IMR-90 (cell line): ENCODE data around the gene KLRF2. TPM values are rescaled to one million over a fixed set of nuclear protein-coding genes. Genes with fewer than 3 reads are reported as not detected.

Source experiments
- ATAC-seq: fragments of 200-7000 bp; cut with Tn5 transposase; 2 replicates; pipeline ENCODE4 v1.9.1; 2020; ENCODE audit warnings: low read depth, mild to moderate bottlenecking, moderate library complexity
- BruUV-seq: library from RNA; stranded (reverse); fragments of 400-500 nt; replicated peaks from 2 replicates; lab custom pipeline; 2021; lab: Mats Ljungman, UMichigan
- CTCF ChIA-PET: fragments of 300-600 bp; formaldehyde crosslinking; extraction: SDS; loops from one replicate; lab custom pipeline; 2021; ENCODE audit warnings: antibody characterized with exemption; lab: Yijun Ruan, JAX
- POLR2A ChIA-PET: fragments of 300-600 bp; sonication (Branson Sonifier 250); formaldehyde crosslinking; loops from one replicate; lab custom pipeline; 2022; ENCODE audit warnings: antibody characterized with exemption; ENCODE audit not compliant: unreplicated experiment; lab: Charles Lee
- DNase-seq: peaks from one replicate; pipeline ENCODE4 v3.0.0; 2013
- H2AFZ ChIP-seq: replicated peaks from 2 replicates; pipeline ENCODE3; 2013; ENCODE audit warnings: low read length, mild to moderate bottlenecking; ENCODE audit not compliant: poor library complexity
- H2AK5ac ChIP-seq: 2 replicates; pipeline ENCODE4 v1.6.1; 2013; ENCODE audit warnings: low read depth, low read length, inconsistent platforms
- H2AK9ac ChIP-seq: replicated peaks from 2 replicates; pipeline ENCODE3; 2013; ENCODE audit warnings: mild to moderate bottlenecking, low read depth, low read length, moderate library complexity; ENCODE audit not compliant: poor library complexity
- H2BK120ac ChIP-seq: 2 replicates; pipeline ENCODE4 v1.6.1; 2013; ENCODE audit warnings: low read depth, low read length, inconsistent platforms
- H2BK15ac ChIP-seq: 3 replicates; pipeline ENCODE4 v1.6.1; 2013; ENCODE audit warnings: low read depth, low read length, inconsistent platforms
- H2BK20ac ChIP-seq: 2 replicates; pipeline ENCODE4 v1.6.1; 2013; ENCODE audit warnings: low read depth, mild to moderate bottlenecking, inconsistent platforms, low read length, moderate library complexity
- H2BK5ac ChIP-seq: 2 replicates; pipeline ENCODE4 v1.6.1; 2013; ENCODE audit warnings: mild to moderate bottlenecking, low read depth, low read length, inconsistent platforms; ENCODE audit not compliant: poor library complexity, severe bottlenecking
- H3K14ac ChIP-seq: replicated peaks from 2 replicates; pipeline ENCODE4 v1.6.1; 2013; ENCODE audit warnings: low read depth, low read length, inconsistent platforms
- H3K18ac ChIP-seq: 2 replicates; pipeline ENCODE4 v1.6.1; 2013; ENCODE audit warnings: low read depth, low read length, control low read depth
- H3K23ac ChIP-seq: 2 replicates; pipeline ENCODE4 v1.6.1; 2013; ENCODE audit warnings: low read depth, low read length, inconsistent platforms
- H3K27ac ChIP-seq: 2 replicates; pipeline ENCODE4 v1.5.1; 2013; ENCODE audit warnings: mild to moderate bottlenecking, control low read depth, low read length; ENCODE audit not compliant: insufficient read depth
- H3K27me3 ChIP-seq: 2 replicates; pipeline ENCODE4 v1.6.1; 2013; ENCODE audit warnings: low read length; ENCODE audit not compliant: control insufficient read depth, insufficient read depth
- H3K36me3 ChIP-seq: 2 replicates; pipeline ENCODE4 v1.6.1; 2013; ENCODE audit warnings: low read length, mixed read lengths; ENCODE audit not compliant: control insufficient read depth, insufficient read depth
- H3K4ac ChIP-seq: 2 replicates; pipeline ENCODE4 v1.6.1; 2013; ENCODE audit warnings: low read depth, low read length, inconsistent platforms
- H3K4me1 ChIP-seq: 2 replicates; pipeline ENCODE4 v1.6.1; 2013; ENCODE audit warnings: low read length, mixed read lengths; ENCODE audit not compliant: control insufficient read depth, insufficient read depth
- H3K4me2 ChIP-seq: 2 replicates; pipeline ENCODE4 v1.6.1; 2013; ENCODE audit warnings: low read depth, mild to moderate bottlenecking, control low read depth, low read length, moderate library complexity
- H3K4me3 ChIP-seq: 2 replicates; pipeline ENCODE4 v1.5.1; 2013; ENCODE audit warnings: low read depth, mild to moderate bottlenecking, control low read depth, low read length, moderate library complexity; ENCODE audit not compliant: insufficient read depth
- H3K56ac ChIP-seq: 2 replicates; pipeline ENCODE4 v1.6.1; 2013; ENCODE audit warnings: low read length, inconsistent platforms; ENCODE audit not compliant: insufficient read depth; ENCODE audit errors: extremely low read depth
- H3K79me1 ChIP-seq, 2 experiments: 2 replicates each; pipeline ENCODE4 v1.6.1; 2013; ENCODE audit warnings: low read length in 2 of 2, inconsistent platforms in 1 of 2, low read depth in 1 of 2
- H3K9ac ChIP-seq: 2 replicates; pipeline ENCODE4 v1.6.1; 2013; ENCODE audit warnings: low read depth, low read length, control low read depth
- H3K9me1 ChIP-seq: 2 replicates; pipeline ENCODE4 v1.6.1; 2013; ENCODE audit warnings: low read length, inconsistent platforms; ENCODE audit not compliant: insufficient read depth
- H3K9me3 ChIP-seq: 2 replicates; pipeline ENCODE4 v1.6.1; 2013; ENCODE audit warnings: low read length; ENCODE audit not compliant: control insufficient read depth, insufficient read depth
- H4K20me1 ChIP-seq: 2 replicates; pipeline ENCODE4 v1.6.1; 2013; ENCODE audit warnings: low read length, inconsistent platforms; ENCODE audit not compliant: insufficient read depth
- H4K5ac ChIP-seq: 2 replicates; pipeline ENCODE4 v1.6.1; 2013; ENCODE audit warnings: mild to moderate bottlenecking, low read depth, low read length, control low read depth
- H4K8ac ChIP-seq, 2 experiments: 2 replicates each; pipeline ENCODE4 v1.6.1; 2013; ENCODE audit warnings: low read depth in 2 of 2, low read length in 2 of 2, control low read depth in 1 of 2, inconsistent platforms in 1 of 2
- H4K91ac ChIP-seq: 2 replicates; pipeline ENCODE4 v1.6.1; 2013; ENCODE audit warnings: low read depth, low read length, inconsistent platforms; ENCODE audit not compliant: insufficient read depth
- FOS ChIP-seq: fragments of 150-350 bp; IDR thresholded peaks from 2 replicates; pipeline ENCODE4 v1.6.1; 2016; ENCODE audit warnings: low read depth, low read length
- MAFK ChIP-seq: IDR thresholded peaks from 2 replicates; pipeline ENCODE4 v1.6.1; 2012; ENCODE audit warnings: low read depth, low read length, improper control_type of control experiment
- MXI1 ChIP-seq: IDR thresholded peaks from 2 replicates; pipeline ENCODE4 v1.6.1; 2012; ENCODE audit warnings: low read depth, mild to moderate bottlenecking, low read length, moderate library complexity, borderline replicate concordance
- NFE2L2 ChIP-seq: fragments of 150-350 bp; IDR thresholded peaks from 2 replicates; pipeline ENCODE4 v1.6.1; 2016; ENCODE audit warnings: low read depth, mild to moderate bottlenecking, low read length
- RAD21 ChIP-seq: IDR thresholded peaks from 2 replicates; pipeline ENCODE4 v1.6.1; 2012; ENCODE audit warnings: low read length, improper control_type of control experiment
- RCOR1 ChIP-seq: IDR thresholded peaks from 2 replicates; pipeline ENCODE4 v1.6.1; 2012; ENCODE audit warnings: mild to moderate bottlenecking, low read length, improper control_type of control experiment; ENCODE audit not compliant: insufficient replicate concordance
- SMC3 ChIP-seq: fragments of 150-350 bp; IDR thresholded peaks from 2 replicates; pipeline ENCODE4 v1.6.1; 2016; ENCODE audit warnings: low read depth, mild to moderate bottlenecking, antibody characterized with exemption, low read length, moderate library complexity
- USF2 ChIP-seq: fragments of 150-350 bp; IDR thresholded peaks from 2 replicates; pipeline ENCODE4 v1.6.1; 2017; ENCODE audit warnings: mild to moderate bottlenecking, antibody characterized with exemption, low read length, low read depth
- WGBS, 2 experiments: methylation state at CpG; one replicate each; pipeline versions ENCODE4 v1.1.5 to v1.1.7; 2013; ENCODE audit warnings: missing lambda C conversion rate in 2 of 2; ENCODE audit not compliant: insufficient read length in 1 of 2; ENCODE audit errors: extremely low coverage in 2 of 2; 5-methylcytosine and 5-hydroxymethylcytosine counted together
- dilution Hi-C: fragments of 300-500 bp; cut with HindIII; formaldehyde crosslinking; loops from one replicate; pipeline ENCODE4 v1.14.3; 2018; ENCODE audit warnings: low sequenced_read_pairs; ENCODE audit not compliant: unreplicated experiment
- in situ Hi-C: fragments of 300-500 bp; cut with MboI; formaldehyde crosslinking; loops from 3 replicates; pipeline ENCODE4 v1.14.3; 2019; ENCODE audit warnings: low sequenced_read_pairs, inconsistent platforms, mixed read lengths
- intact Hi-C: fragments of 100-400 bp; cut with micrococcal nuclease; formaldehyde crosslinking; loops from 2 replicates; pipeline ENCODE4 v1.10.0; 2022
- polyA plus RNA-seq, 3 experiments: library from polyadenylated mRNA; depleted of rRNA; stranded (reverse); fragments of >200 nt; gene quantifications; 2 replicates each; pipeline ENCODE4 v1.2.3, GENCODE V29; 2012; ENCODE audit warnings: low replicate concordance in 1 of 3
- total RNA-seq: library from RNA; depleted of rRNA; stranded (reverse); fragments of >200 nt; gene quantifications from 2 replicates; pipeline ENCODE4 v1.2.3, GENCODE V29; 2012; rRNA removed

The KLRF2 gene
- total and polyA plus RNA-seq, 2 of the 4 experiments (the other 2 are of a cell fraction) = not detected

GRCh38 chr12:9944391-9944790 is 63.1 kb downstream of the KLRF2 start:
- H3K9me3 ChIP-seq = no peaks in the 10 kb centered on the region
- H3K4me2 ChIP-seq = no peak overlapping the region
- no TSS peak for BruUV-seq
- POLR2A ChIA-PET = no interaction called here
- H3K14ac ChIP-seq = no peak overlapping the region
- H2BK20ac ChIP-seq = no peak overlapping the region
- no peaks in the 10 kb centered on the region for H4K20me1 ChIP-seq
- H3K4me1 ChIP-seq = no peaks in the 10 kb centered on the region
- H3K4me3 ChIP-seq = no peak overlapping the region
- H3K79me1 ChIP-seq = no peaks in the 10 kb centered on the region
- H3K9me1 ChIP-seq = no peaks in the 10 kb centered on the region; the same call in 1 of the 2 replicates
- no peak overlapping the region for H3K27ac ChIP-seq
- ATAC-seq = no peak
- in situ Hi-C loops (no loop called here), dilution Hi-C loops (no loop called here), intact Hi-C loops (loop anchor here (5.0 kb wide), 1 partner anchor 198 kb away; no protein-coding TSS in a partner anchor)
- H4K91ac ChIP-seq = no peak overlapping the region
- H4K5ac ChIP-seq = no peak overlapping the region
- no peak overlapping the region for H3K18ac ChIP-seq
- no peak overlapping the region for H2BK5ac ChIP-seq
- TF ChIP-seq MAFK = no peak
- TF ChIP-seq MXI1 = no peak
- TF ChIP-seq USF2 = no peak
- TF ChIP-seq RCOR1 = no peak
- TF ChIP-seq NFE2L2 = no peak
- no peak for TF ChIP-seq FOS
- TF ChIP-seq RAD21 = no peak
- TF ChIP-seq SMC3 = no peak
- no peak overlapping the region for H2BK120ac ChIP-seq
- no peak overlapping the region for H2AK5ac ChIP-seq
- CTCF ChIA-PET = interaction anchor here (0.6 to 1.0 kb wide), 2 partner anchors 195 to 332 kb away, joined by 3 to 6 read pairs; no protein-coding TSS in a partner anchor
- no peak overlapping the region for H4K8ac ChIP-seq
- peaks cover 9% of the 10 kb centered on the region for H3K27me3 ChIP-seq
- no peak overlapping the region for H3K4ac ChIP-seq
- no CpG with 5 or more reads among the region's 2 CpGs for WGBS, 2 experiments
- H3K23ac ChIP-seq = no peak overlapping the region
- no peak overlapping the region for H2AFZ ChIP-seq
- H2AK9ac ChIP-seq = no peak overlapping the region
- H3K36me3 ChIP-seq = no peaks in the 10 kb centered on the region
- DNase-seq = no peak
- no peak overlapping the region for H2BK15ac ChIP-seq
- no peak overlapping the region for H3K56ac ChIP-seq
- no peak overlapping the region for H3K9ac ChIP-seq

Other genes starting within 250 kb of the KLRF2 start
- gene CLEC2D, start 211.8 kb upstream of the KLRF2 start, total RNA-seq = 0.72 and 1.1 TPM in 2 replicates
- gene CLEC2D, start 211.8 kb upstream of the KLRF2 start, polyA plus RNA-seq (2012; rRNA removed) = 0.80 and 1.2 TPM in 2 replicates
- gene CLECL1, start 148.4 kb upstream of the KLRF2 start, total RNA-seq = not detected in 2 replicates
- gene CLECL1, start 148.4 kb upstream of the KLRF2 start, polyA plus RNA-seq (2012; rRNA removed) = not detected in 2 replicates
- not detected in 2 replicates for gene CD69, start 120.6 kb upstream of the KLRF2 start, total RNA-seq
- not detected in 2 replicates for gene CD69, start 120.6 kb upstream of the KLRF2 start, polyA plus RNA-seq (2012; rRNA removed)
- not detected in 2 replicates for gene KLRF1, start 54.0 kb upstream of the KLRF2 start, total RNA-seq
- not detected in 2 replicates for gene KLRF1, start 54.0 kb upstream of the KLRF2 start, polyA plus RNA-seq (2012; rRNA removed)
- gene CLEC2B, start 12.1 kb upstream of the KLRF2 start, total RNA-seq = 0.18 and 0.56 TPM in 2 replicates
- 0.27 and 0.31 TPM in 2 replicates for gene CLEC2B, start 12.1 kb upstream of the KLRF2 start, polyA plus RNA-seq (2012; rRNA removed)
- not detected in 2 replicates for gene CLEC2A, start 50.9 kb downstream of the KLRF2 start, total RNA-seq
- gene CLEC2A, start 50.9 kb downstream of the KLRF2 start, polyA plus RNA-seq (2012; rRNA removed) = not detected in 2 replicates
- gene CLEC12A, start 89.9 kb downstream of the KLRF2 start, total RNA-seq = not detected in 2 replicates
- gene CLEC12A, start 89.9 kb downstream of the KLRF2 start, polyA plus RNA-seq (2012; rRNA removed) = not detected in 2 replicates
- gene CLEC1B, start 117.6 kb downstream of the KLRF2 start, total RNA-seq = not detected in 2 replicates
- not detected in 2 replicates for gene CLEC1B, start 117.6 kb downstream of the KLRF2 start, polyA plus RNA-seq (2012; rRNA removed)
- not detected in 2 replicates for gene CLEC12B, start 129.1 kb downstream of the KLRF2 start, total RNA-seq
- 0.03 TPM in 1 of 2 replicates, not detected in the other for gene CLEC12B, start 129.1 kb downstream of the KLRF2 start, polyA plus RNA-seq (2012; rRNA removed)
- not detected in 2 replicates for gene CLEC9A, start 149.2 kb downstream of the KLRF2 start, total RNA-seq
- gene CLEC9A, start 149.2 kb downstream of the KLRF2 start, polyA plus RNA-seq (2012; rRNA removed) = not detected in 2 replicates
- not detected in 2 replicates for gene CLEC1A, start 217.5 kb downstream of the KLRF2 start, total RNA-seq
- gene CLEC1A, start 217.5 kb downstream of the KLRF2 start, polyA plus RNA-seq (2012; rRNA removed) = not detected in 2 replicates
- gene CLEC7A, start 248.7 kb downstream of the KLRF2 start, total RNA-seq = not detected in 2 replicates
- not detected in 2 replicates for gene CLEC7A, start 248.7 kb downstream of the KLRF2 start, polyA plus RNA-seq (2012; rRNA removed)